ENCODE data around the gene TTC22. TPM values are rescaled to one million over a fixed set of nuclear protein-coding genes. Genes with fewer than 3 reads are reported as not detected.

TTC22 gene
- total and polyA plus RNA-seq, 2 of the 4 experiments (the other 2 are of a cell fraction): not detected

DNA sequence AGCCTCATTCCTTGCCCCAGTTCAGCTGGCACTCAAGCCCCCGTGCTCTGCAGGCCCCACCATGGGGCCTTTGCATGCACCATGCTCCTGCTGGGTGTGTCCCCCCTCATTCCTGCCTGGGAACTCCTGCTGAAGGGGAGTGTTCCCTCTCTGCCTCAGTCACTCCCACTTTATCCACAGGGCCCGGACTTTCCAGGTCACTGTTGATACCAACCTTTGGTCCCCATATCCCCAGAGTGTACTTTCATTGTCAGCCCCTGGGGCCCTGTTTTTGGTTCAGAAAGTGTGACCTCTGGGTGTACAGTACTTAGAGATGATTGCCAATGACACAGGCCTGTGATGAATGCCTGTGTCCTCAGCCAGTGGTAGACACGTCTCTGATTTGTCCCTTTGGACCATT lies 2.9 kb downstream of the TTC22 start:
- no peak for ATAC-seq (ENCODE audit: low read depth)
- Histone ChIP-seq H3K18ac (ENCODE audit: low read depth, low read length) (no peak overlapping the region), H2AK5ac (ENCODE audit: low read depth, low read length) (no peak overlapping the region), H3K23ac (ENCODE audit: low read depth, low read length) (no peak overlapping the region), H4K5ac (ENCODE audit: low read depth, low read length) (no peak overlapping the region), H3K4me3 (ENCODE audit: insufficient read depth, low read depth, low read length) (no peak overlapping the region), H4K91ac (ENCODE audit: insufficient read depth, low read depth, low read length) (no peak overlapping the region), H4K8ac (ENCODE audit: low read depth in 2 of 2, low read length in 2 of 2) (no peak overlapping the region), H2AFZ (replicated peaks; ENCODE audit: low read length, poor library complexity) (no peak overlapping the region), H3K9me3 (ENCODE audit: control insufficient read depth, insufficient read depth, low read length) (no peaks in the 10 kb centered on the region), H4K20me1 (ENCODE audit: insufficient read depth, low read length) (no peaks in the 10 kb centered on the region), H3K27me3 (ENCODE audit: control insufficient read depth, insufficient read depth, low read length) (peaks cover 48% of the 10 kb centered on the region), H3K79me1 (ENCODE audit: low read depth in 1 of 2, low read length in 2 of 2) (no peaks in the 10 kb centered on the region), H3K36me3 (ENCODE audit: control insufficient read depth, insufficient read depth, low read length) (no peaks in the 10 kb centered on the region), H3K56ac (ENCODE audit: extremely low read depth, insufficient read depth, low read length) (no peak overlapping the region), H2AK9ac (replicated peaks; ENCODE audit: low read depth, low read length, poor library complexity) (no peak overlapping the region), H3K4me2 (ENCODE audit: low read depth, low read length) (no peak overlapping the region), H3K4me1 (ENCODE audit: control insufficient read depth, insufficient read depth, low read length) (no peaks in the 10 kb centered on the region; the same call in 1 of the 2 replicates), H2BK20ac (ENCODE audit: low read depth, low read length) (no peak overlapping the region), H2BK15ac (ENCODE audit: low read depth, low read length) (no peak overlapping the region), H3K9ac (ENCODE audit: low read depth, low read length) (no peak overlapping the region), H3K14ac (replicated peaks; ENCODE audit: low read depth, low read length) (no peak overlapping the region), H3K4ac (ENCODE audit: low read depth, low read length) (no peak overlapping the region), H3K27ac (ENCODE audit: insufficient read depth, low read length) (no peak overlapping the region), H2BK5ac (ENCODE audit: low read depth, low read length, poor library complexity, severe bottlenecking) (no peak overlapping the region), H3K9me1 (ENCODE audit: insufficient read depth, low read length) (0 out of 2 replicates have a peak, but pooled peaks cover 2% of the 10 kb centered on the region), H2BK120ac (ENCODE audit: low read depth, low read length) (no peak overlapping the region)
- intact Hi-C loops (cut with micrococcal nuclease) (no loop called here), in situ Hi-C loops (cut with MboI; ENCODE audit: low sequenced_read_pairs) (loop anchor here (25.0 kb wide), 1 partner anchor 936 kb away; no protein-coding TSS in a partner anchor), dilution Hi-C loops (cut with HindIII; ENCODE audit: low sequenced_read_pairs, unreplicated experiment) (no loop called here)
- no TSS peak for BruUV-seq (replicated peaks)
- no peak for DNase-seq
- ChIA-PET CTCF (no interaction called here), POLR2A (ENCODE audit: unreplicated experiment) (no interaction called here)
- TF ChIP-seq NFE2L2 (IDR thresholded peaks at IDR 0.05; ENCODE audit: low read depth, low read length) (no peak), FOS (IDR thresholded peaks at IDR 0.05; ENCODE audit: low read depth, low read length) (no peak), MXI1 (IDR thresholded peaks at IDR 0.05; ENCODE audit: borderline replicate concordance, low read depth, low read length) (no peak), BHLHE40 (IDR thresholded peaks at IDR 0.05; ENCODE audit: low read depth, low read length) (no peak), RCOR1 (IDR thresholded peaks at IDR 0.05; ENCODE audit: insufficient replicate concordance, low read length) (no peak), RFX5 (IDR thresholded peaks at IDR 0.05; ENCODE audit: low read depth, low read length) (no peak), MAZ (IDR thresholded peaks at IDR 0.05; ENCODE audit: borderline replicate concordance, low read depth, low read length) (no peak), CHD1 (IDR thresholded peaks at IDR 0.05; ENCODE audit: low read depth, low read length) (no peak), RAD21 (IDR thresholded peaks at IDR 0.05; ENCODE audit: low read length) (no peak), POLR2A (IDR thresholded peaks at IDR 0.05; ENCODE audit: low read depth, low read length) (no peak), CEBPB (IDR thresholded peaks at IDR 0.05; ENCODE audit: low read depth, low read length) (no peak), SMC3 (IDR thresholded peaks at IDR 0.05; ENCODE audit: low read depth, low read length) (no peak), MAFK (IDR thresholded peaks at IDR 0.05; ENCODE audit: low read depth, low read length) (no peak)
- TF ChIP-seq, protein P1, sequence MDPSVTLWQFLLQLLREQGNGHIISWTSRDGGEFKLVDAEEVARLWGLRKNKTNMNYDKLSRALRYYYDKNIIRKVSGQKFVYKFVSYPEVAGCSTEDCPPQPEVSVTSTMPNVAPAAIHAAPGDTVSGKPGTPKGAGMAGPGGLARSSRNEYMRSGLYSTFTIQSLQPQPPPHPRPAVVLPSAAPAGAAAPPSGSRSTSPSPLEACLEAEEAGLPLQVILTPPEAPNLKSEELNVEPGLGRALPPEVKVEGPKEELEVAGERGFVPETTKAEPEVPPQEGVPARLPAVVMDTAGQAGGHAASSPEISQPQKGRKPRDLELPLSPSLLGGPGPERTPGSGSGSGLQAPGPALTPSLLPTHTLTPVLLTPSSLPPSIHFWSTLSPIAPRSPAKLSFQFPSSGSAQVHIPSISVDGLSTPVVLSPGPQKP (IDR thresholded peaks at IDR 0.05; ENCODE audit: borderline replicate concordance, low read depth, low read length): no peak
- TF ChIP-seq, protein P2, sequence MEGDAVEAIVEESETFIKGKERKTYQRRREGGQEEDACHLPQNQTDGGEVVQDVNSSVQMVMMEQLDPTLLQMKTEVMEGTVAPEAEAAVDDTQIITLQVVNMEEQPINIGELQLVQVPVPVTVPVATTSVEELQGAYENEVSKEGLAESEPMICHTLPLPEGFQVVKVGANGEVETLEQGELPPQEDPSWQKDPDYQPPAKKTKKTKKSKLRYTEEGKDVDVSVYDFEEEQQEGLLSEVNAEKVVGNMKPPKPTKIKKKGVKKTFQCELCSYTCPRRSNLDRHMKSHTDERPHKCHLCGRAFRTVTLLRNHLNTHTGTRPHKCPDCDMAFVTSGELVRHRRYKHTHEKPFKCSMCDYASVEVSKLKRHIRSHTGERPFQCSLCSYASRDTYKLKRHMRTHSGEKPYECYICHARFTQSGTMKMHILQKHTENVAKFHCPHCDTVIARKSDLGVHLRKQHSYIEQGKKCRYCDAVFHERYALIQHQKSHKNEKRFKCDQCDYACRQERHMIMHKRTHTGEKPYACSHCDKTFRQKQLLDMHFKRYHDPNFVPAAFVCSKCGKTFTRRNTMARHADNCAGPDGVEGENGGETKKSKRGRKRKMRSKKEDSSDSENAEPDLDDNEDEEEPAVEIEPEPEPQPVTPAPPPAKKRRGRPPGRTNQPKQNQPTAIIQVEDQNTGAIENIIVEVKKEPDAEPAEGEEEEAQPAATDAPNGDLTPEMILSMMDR (conservative IDR thresholded peaks at IDR 0.05; ENCODE audit: low read depth, low read length): no peak
- TF ChIP-seq, protein P3, sequence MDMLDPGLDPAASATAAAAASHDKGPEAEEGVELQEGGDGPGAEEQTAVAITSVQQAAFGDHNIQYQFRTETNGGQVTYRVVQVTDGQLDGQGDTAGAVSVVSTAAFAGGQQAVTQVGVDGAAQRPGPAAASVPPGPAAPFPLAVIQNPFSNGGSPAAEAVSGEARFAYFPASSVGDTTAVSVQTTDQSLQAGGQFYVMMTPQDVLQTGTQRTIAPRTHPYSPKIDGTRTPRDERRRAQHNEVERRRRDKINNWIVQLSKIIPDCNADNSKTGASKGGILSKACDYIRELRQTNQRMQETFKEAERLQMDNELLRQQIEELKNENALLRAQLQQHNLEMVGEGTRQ (IDR thresholded peaks at IDR 0.05; ENCODE audit: low read depth, low read length): no peak
- no CpG with 5 or more reads among the region's 3 CpGs for WGBS, 2 experiments (ENCODE audit: extremely low coverage in 2 of 2, insufficient read length in 1 of 2)

Measured in IMR-90 (cell line).